GM21423 (cell line): Measurements from ENCODE around the gene WFIKKN1.

Source experiments
- ATAC-seq: cut with Tn5 transposase; IDR thresholded peaks from one replicate; pipeline ENCODE4 v1.9.1; 2021; ENCODE audit warnings: mild to moderate bottlenecking, moderate library complexity; ENCODE audit not compliant: unreplicated experiment

The WFIKKN1 gene

GRCh38 chr16:682493-683395 is 52.0 kb downstream of the WFIKKN1 start:
- no peak for ATAC-seq

GRCh38 chr16:683396-684070 is 52.7 kb downstream of the WFIKKN1 start:
- ATAC-seq, result no peak
